Skeletal muscle tissue (tissue), 4 donors: ENCODE data around the gene PELO. TPM values are rescaled to one million over a fixed set of nuclear protein-coding genes. Genes with fewer than 3 reads are reported as not detected.
"Not testable (repeated sequence)": the region's sequence is repeated elsewhere in the genome, so short reads cannot be mapped to it uniquely, and the experiment has no call there.

Source experiments
- H3K27ac ChIP-seq: one replicate; pipeline ENCODE4 v1.7.0; 2013; ENCODE audit warnings: mild to moderate bottlenecking, low read depth, low read length, inconsistent platforms
- H3K27me3 ChIP-seq, 3 donors: one replicate each; pipeline ENCODE4 v1.7.0; 2013; ENCODE audit warnings: low read length in 3 of 3; ENCODE audit not compliant: control insufficient read depth in 3 of 3, insufficient read depth in 3 of 3
- H3K36me3 ChIP-seq, 3 donors: one replicate each; pipeline ENCODE4 v1.7.0; 2013; ENCODE audit warnings: low read length in 3 of 3; ENCODE audit not compliant: control insufficient read depth in 3 of 3, insufficient read depth in 3 of 3
- H3K4me1 ChIP-seq, 3 donors: one replicate each; pipeline ENCODE4 v1.7.0; 2013; ENCODE audit warnings: low read length in 3 of 3, mild to moderate bottlenecking in 3 of 3; ENCODE audit not compliant: control insufficient read depth in 3 of 3, insufficient read depth in 3 of 3
- H3K4me3 ChIP-seq, 3 donors: one replicate each; pipeline ENCODE4 v1.7.0; 2013; ENCODE audit warnings: low read length in 3 of 3
- H3K9ac ChIP-seq, 3 donors: one replicate each; pipeline ENCODE4 v1.7.0; 2013; ENCODE audit warnings: low read length in 3 of 3, mild to moderate bottlenecking in 3 of 3, moderate library complexity in 2 of 3, low read depth in 1 of 3
- H3K9me3 ChIP-seq, 3 donors: one replicate each; pipeline ENCODE4 v1.7.0; 2013; ENCODE audit warnings: low read length in 3 of 3; ENCODE audit not compliant: control insufficient read depth in 3 of 3
- total RNA-seq: library from RNA; depleted of rRNA; stranded (reverse); fragments of >200 nt; gene quantifications from one replicate; pipeline ENCODE4 v1.2.3, GENCODE V29; 2014
- donor health status: Osteomylitis.

Gene PELO
- total RNA-seq, 1 donor from 2014 or later: 18.8 TPM

DNA sequence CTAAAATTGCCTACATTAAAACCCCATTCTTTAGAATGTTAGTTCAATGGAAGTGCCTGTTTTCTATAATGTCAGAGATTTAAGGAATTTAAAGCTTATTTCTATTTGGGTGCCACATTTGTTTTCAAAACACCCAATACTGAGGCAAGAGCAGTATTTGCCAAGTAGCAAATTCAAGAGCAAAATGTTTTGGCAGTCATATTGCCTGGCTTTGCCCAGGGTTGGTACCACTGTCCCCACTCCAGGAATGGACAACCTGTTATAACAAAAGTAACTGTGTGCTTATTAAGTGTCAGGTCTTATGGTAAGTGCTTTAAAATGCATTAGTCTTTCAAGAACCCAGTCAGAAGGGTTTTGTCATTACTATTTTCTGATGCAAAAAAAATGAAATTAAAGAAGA, 19.3 kb downstream of the PELO start:
- H3K27ac ChIP-seq: no peak overlapping the region
- peaks cover 8 to 18% (median 11%) of the 10 kb centered on the region in 3 donors for H3K4me1 ChIP-seq

DNA sequence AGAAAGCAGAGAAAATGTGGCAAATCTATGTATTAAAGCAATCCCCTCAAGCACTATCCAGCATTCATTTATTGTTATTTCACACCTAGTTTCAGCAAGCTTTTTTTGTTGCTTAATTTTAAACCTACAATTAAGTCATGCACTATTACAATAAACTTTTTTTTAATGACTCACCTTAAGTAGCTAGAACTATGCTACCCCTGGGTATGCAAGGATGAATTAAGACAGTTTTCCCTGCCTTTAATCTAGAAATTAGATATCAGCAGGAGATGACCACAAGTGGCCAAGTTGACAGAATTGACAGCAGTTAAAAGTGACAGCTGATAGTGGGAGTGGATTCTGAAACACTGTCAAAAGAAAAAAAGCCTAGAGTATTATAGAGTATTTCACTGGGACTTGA, 20.0 kb downstream of the PELO start:
- Histone ChIP-seq H3K36me3 (peaks cover 0 to 7% (median 0%) of the 10 kb centered on the region in 3 donors), H3K27ac (no peak overlapping the region), H3K4me1 (peaks cover 8 to 11% (median 10%) of the 10 kb centered on the region in 3 donors)

More for the DNA sequence above, 19.3 kb downstream of the PELO start:
- Histone ChIP-seq H3K9ac (no peak overlapping the region), H3K9me3 (no peaks in the 10 kb centered on the region), H3K4me3 (no peak overlapping the region), H3K27me3 (no peaks in the 10 kb centered on the region), H3K36me3 (peaks cover 0 to 7% (median 0%) of the 10 kb centered on the region in 3 donors)

DNA sequence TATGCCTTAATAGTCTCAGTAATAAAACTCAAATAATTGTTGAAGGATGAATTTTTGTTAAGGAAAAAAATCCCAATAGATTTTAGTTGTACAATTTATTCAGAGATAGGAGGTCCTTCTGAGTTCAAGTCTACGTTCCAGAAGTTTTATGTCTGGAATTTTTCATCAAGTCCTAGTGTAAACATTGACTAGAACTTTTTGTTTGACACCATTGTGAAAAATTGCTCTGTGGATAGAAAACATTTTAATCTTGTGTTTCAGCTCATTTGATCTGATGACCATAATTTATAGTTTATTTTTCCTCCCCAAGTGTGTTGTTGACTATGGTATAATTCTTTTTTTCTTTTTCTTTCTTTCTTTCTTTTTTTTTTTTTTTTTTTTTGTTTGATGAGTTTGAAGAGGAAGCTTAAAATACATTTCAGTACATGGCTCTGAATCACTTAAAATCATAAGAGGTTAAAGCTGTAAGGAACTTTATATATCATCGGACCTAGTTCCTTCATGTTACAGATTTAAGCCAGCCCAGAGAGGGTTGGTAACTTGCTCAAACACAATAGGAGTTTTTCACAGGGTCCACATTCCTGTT, 20.7 kb downstream of the PELO start:
- Histone ChIP-seq H3K9me3 (no peaks in the 10 kb centered on the region), H3K27ac (no peak overlapping the region), H3K4me1 (peaks cover 6 to 10% (median 6%) of the 10 kb centered on the region in 3 donors), H3K4me3 (no peak overlapping the region), H3K36me3 (peaks cover 0 to 6% (median 0%) of the 10 kb centered on the region in 3 donors), H3K27me3 (no peaks in the 10 kb centered on the region), H3K9ac (no peak overlapping the region)

More for the DNA sequence above, 20.0 kb downstream of the PELO start:
- no peaks in the 10 kb centered on the region for H3K27me3 ChIP-seq
- no peak overlapping the region for H3K4me3 ChIP-seq
- H3K9me3 ChIP-seq: no peaks in the 10 kb centered on the region
- no peak overlapping the region for H3K9ac ChIP-seq

DNA sequence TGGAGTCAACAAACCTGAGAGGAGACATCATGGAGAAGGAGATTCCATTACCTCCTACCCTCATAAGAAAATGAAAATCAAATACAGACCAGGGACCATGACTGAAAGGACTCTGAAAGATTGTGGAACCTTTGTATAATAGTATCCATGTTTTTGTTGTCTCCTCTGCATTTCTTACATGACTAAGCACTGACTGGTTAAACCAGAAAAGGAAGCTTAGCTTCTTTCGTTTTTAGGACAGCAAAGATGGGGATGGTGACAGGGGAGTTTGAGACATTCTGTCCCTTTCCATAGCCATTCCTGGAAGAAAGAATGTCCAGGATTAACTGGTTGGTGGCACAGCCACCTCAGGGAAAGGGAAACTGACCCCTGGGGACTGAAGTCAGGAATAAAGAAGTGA, 22.2 kb downstream of the PELO start:
- Histone ChIP-seq H3K4me3 (no peak overlapping the region), H3K27ac (no peak overlapping the region), H3K9me3 (no peaks in the 10 kb centered on the region), H3K9ac (no peak overlapping the region), H3K4me1 (peaks cover 0 to 5% (median 1%) of the 10 kb centered on the region in 3 donors), H3K27me3 (no peaks in the 10 kb centered on the region), H3K36me3 (peaks cover 0 to 3% (median 0%) of the 10 kb centered on the region in 3 donors)

DNA sequence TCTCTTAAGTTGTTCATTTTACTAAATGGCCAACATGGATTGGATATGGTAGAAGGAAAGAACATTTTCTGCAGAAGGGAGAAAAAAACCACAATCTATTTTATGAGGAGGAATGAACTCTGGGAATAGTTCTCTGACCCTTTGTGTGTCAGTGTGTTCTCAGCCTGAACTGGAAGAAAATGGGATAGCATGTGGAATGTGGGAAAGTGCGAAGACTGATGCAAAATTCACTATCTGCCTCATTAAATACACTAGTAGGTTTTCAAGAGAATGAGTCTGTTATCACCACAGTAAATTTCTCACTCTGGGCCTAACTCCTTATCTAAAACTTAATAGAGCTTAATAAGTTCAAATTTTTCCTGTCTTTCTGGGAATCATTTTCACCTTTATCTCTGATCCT, 22.7 kb downstream of the PELO start:
- H3K27me3 ChIP-seq: no peaks in the 10 kb centered on the region
- no peaks in the 10 kb centered on the region for H3K9me3 ChIP-seq
- no peak overlapping the region for H3K9ac ChIP-seq
- H3K36me3 ChIP-seq: no peaks in the 10 kb centered on the region
- no peak overlapping the region for H3K4me3 ChIP-seq
- no peak overlapping the region for H3K27ac ChIP-seq
- H3K4me1 ChIP-seq: peaks cover 0 to 5% (median 0%) of the 10 kb centered on the region in 3 donors

DNA sequence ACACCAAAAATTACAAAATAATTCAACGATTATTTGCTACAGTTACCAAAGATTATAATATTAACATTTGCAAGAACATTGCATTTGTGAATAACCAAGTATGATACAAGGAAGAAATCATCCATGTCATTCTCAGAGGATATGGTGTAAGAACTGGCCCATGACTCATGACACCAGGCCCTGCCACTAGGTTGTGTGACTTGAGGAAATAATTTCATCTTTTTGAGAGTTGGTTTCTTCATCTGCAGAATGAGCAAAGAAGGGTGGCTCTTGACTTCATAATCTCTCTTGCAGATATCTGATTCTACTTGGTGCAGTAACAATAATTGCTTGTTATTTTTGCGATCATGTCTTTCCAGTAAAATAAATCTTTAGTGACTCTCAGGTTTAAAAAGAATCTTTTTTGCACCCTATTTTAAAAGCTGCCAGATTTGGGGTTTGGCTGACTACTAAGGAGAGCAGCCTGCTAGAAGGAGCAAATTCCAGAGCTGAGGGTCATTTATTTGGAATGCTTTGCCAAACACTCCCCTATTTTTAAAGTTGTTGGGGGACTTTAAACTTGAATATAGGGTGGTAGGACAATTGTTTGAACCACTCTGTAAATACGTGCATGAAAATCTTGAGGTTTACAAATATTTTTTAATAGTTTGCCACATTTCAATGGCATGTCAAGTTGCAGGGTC, 23.5 kb downstream of the PELO start:
- Histone ChIP-seq H3K9ac (no peak overlapping the region), H3K4me3 (no peak overlapping the region), H3K27ac (no peak overlapping the region), H3K27me3 (no peaks in the 10 kb centered on the region), H3K9me3 (no peaks in the 10 kb centered on the region), H3K36me3 (no peaks in the 10 kb centered on the region), H3K4me1 (peaks cover 0 to 5% (median 0%) of the 10 kb centered on the region in 3 donors)

DNA sequence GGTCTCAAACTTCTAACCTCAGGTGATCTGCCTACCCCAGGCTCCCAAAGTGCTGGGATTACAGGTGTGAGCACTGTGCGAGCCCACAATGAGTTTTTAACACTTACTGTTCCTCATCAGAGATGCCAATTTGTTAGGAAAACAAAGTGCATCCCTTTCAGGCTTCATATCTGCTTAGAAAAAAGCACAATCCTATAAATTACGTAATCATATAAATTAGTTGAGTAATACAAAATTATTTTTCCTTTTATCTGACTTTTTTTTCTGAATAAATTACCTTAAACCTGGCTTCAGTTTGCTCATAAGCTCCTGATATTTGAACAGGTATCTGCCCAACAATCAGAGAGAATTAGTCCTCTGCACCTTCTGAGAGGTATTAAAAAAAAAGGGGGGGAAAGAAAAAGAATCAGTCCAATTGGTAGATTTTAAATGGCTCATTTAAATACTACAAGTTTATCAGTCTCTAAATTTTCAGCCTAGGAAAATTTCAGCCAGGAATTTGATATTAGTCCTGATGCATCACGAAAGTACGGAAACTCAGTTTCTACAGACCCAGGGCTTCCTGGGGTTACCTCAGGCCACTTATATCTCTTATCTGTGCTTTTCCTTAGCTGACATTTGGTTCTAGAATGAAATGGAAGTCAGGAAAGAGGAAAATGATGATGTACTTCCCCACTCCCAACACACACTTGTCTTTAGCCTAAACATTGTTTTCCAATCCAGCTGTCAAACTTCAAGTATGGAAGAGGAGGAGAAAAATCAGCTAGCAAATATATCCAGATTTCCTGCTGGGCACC, 26.8 kb downstream of the PELO start:
- Histone ChIP-seq H3K36me3 (no peaks in the 10 kb centered on the region), H3K4me1 (peaks cover 0 to 5% (median 0%) of the 10 kb centered on the region in 3 donors), H3K9ac (no peak overlapping the region), H3K4me3 (no peak overlapping the region), H3K9me3 (no peaks in the 10 kb centered on the region), H3K27me3 (no peaks in the 10 kb centered on the region), H3K27ac (peak overlapping the region; percentile 1)

DNA sequence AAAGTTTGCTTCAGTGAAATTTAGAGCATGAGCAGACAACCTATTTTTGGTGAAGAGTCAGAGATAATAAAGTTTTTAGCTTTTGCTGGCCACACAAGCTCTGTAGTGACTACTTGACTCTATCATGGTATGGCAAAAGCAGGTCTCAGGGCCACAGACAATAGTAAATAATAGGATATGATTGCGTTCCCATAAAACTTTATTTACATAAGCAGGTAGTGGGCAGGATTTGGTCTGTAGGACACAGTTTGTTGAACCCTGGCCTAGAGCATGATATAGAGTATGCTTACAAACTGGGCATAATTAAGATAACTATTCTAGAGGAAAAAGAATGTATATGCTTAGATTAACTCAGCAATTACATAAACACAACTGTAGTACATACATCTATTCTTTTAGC, 30.1 kb downstream of the PELO start:
- H3K9me3 ChIP-seq: no peaks in the 10 kb centered on the region
- H3K27me3 ChIP-seq: no peaks in the 10 kb centered on the region
- H3K4me3 ChIP-seq: no peak overlapping the region
- no peak overlapping the region for H3K27ac ChIP-seq
- H3K4me1 ChIP-seq: peaks cover 5 to 9% (median 8%) of the 10 kb centered on the region in 3 donors
- H3K9ac ChIP-seq: no peak overlapping the region
- H3K36me3 ChIP-seq: no peaks in the 10 kb centered on the region

DNA sequence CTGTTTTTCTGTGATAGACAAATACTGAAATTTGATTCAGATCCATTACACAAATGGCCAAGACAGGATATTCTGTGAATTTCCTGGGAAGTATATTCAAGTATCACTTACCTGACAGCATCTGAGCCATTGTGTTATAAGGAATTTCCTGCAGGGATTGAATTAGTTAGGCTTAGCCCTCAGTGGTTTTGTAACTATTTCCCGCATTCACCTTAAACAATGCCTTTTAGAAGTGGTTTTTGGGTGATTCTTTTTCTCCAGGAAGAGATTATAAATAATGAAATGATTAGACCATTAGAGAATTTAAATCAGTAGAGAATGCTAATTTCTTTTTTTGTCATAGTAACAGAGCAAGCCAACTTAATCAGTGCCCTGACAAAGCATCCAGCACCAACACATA, 30.6 kb downstream of the PELO start:
- Histone ChIP-seq H3K36me3 (no peaks in the 10 kb centered on the region), H3K4me1 (peaks cover 6 to 11% (median 9%) of the 10 kb centered on the region in 3 donors), H3K27ac (no peak overlapping the region), H3K4me3 (no peak overlapping the region), H3K9me3 (no peaks in the 10 kb centered on the region), H3K9ac (no peak overlapping the region), H3K27me3 (no peaks in the 10 kb centered on the region)

DNA sequence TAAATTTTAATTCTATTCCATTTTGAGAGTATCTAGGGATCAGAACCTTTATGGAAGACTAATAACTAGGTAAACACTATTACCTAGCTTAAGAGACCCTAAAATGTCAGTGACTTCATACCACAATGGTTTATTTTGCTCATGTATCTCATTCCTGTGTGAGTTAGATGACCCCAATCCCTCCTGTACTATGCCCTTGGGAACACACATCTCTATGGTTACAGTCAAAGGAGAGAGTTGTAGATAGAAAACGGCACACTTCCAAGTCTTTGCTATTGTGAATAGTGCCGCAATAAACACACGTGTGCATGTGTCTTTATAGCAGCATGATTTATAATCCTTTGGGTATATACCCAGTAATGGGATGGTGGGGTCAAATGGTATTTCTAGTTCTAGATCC, 31.1 kb downstream of the PELO start:
- not testable (repeated sequence) for H3K36me3 ChIP-seq, H3K27me3 ChIP-seq, H3K4me3 ChIP-seq, H3K9ac ChIP-seq, H3K27ac ChIP-seq, H3K9me3 ChIP-seq
- peaks cover 6 to 11% (median 9%) of the 10 kb centered on the region in 3 donors for H3K4me1 ChIP-seq
